GM21515 (cell line): ENCODE data around the gene PARM1.
"Not testable (repeated sequence)": the region's sequence is repeated elsewhere in the genome, so short reads cannot be mapped to it uniquely, and the experiment has no call there.

Experiments used
- ATAC-seq: cut with Tn5 transposase; IDR thresholded peaks from one replicate; pipeline ENCODE4 v1.9.1; 2021; ENCODE audit not compliant: unreplicated experiment

PARM1 gene

DNA sequence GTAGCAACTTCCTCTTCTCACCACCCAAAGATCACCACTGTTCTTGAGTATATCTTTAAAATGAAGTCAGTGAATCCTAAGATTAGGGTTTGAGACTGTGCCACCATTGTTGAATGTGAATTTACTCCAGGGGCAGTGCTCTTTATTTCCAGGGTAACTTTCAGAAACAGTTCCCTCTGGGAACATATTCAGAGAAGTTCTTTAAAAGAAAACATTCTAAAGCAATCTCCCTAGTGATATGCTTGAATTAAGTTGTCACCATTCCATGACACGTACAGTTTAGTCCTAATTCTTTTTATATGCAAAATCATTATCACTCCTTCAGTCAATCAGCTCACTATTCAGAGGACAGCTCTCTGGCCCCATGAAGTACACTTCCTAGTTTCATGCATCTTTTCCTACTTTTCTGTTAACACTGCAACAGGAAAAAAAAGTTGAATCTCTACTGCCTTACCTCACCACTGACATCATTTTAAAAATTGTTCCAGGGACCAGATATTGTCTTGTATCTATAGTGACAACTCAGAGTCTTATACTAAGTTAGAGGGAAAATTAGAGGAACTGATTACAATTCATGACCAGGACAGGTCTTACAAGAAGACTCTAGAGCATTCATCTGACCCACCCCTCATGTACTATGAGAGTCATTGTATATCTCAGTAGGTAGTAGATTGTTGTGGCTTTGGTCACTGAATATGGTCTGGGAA, 49.8 kb downstream of the PARM1 start:
- ATAC-seq: no peak

DNA sequence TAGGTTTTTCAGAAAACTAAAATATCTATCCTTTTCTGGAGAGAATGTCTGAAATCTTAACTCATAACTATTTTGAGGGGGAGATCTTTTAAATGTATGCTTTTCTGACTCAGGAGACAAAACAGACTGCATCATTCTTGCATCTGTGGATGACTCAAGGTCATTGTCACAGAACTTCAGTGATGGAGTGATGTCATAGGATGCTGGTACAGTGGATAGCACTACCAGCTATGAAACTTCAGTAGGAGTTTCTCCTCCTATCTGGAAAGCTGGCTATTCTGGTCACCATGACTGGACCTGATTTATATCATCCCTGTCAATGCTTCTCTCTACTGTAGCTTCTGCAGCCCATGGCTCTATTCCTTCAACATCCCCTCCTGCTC, 50.3 kb downstream of the PARM1 start:
- ATAC-seq: no peak

DNA sequence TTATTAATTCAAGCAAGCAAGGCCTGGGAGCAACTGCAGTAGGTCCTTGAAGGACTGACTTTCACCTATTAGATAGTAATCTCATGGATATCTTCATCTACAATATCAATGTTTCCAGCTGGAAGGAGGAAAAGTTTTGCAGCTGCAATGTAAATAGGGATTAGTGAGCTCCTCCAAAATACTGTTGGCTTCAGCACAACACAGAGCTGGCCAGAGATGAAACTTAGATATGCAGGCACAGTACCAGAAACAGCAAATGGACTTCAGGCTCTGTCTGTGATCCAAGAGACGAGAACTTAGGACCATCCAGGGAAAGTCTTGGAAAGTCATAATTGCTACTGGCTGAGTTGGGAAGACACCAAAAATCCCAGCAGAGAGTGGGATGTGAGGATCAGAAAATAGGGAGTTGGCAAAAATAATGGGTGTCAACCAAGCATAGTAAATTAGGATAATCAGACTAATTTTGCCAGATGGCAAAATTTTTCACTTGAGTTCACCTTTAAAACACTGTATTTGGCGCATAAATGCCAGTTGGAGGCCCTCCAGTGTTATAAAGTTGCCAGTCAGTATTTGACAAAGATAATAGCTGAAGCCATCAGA, 57.5 kb downstream of the PARM1 start:
- ATAC-seq: no peak

DNA sequence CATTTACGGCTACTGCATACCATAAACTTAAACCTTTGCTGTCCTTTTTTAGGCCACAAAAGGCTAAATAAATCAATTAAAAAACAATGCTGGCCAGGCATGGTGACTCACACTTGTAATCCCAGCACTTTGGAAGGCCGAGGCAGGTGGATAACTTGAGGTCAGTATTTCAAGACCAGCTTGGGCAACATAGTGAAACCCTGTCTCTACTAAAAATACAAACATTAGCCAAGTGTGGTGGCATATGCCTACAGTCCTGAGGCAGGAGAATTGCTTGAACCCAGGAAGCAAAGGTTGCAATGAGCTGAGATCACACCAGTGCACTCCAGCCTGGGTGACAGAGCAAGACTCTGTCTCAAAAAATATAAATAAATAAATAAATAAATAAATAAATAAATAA, 61.5 kb downstream of the PARM1 start:
- ATAC-seq: not testable (repeated sequence)

DNA sequence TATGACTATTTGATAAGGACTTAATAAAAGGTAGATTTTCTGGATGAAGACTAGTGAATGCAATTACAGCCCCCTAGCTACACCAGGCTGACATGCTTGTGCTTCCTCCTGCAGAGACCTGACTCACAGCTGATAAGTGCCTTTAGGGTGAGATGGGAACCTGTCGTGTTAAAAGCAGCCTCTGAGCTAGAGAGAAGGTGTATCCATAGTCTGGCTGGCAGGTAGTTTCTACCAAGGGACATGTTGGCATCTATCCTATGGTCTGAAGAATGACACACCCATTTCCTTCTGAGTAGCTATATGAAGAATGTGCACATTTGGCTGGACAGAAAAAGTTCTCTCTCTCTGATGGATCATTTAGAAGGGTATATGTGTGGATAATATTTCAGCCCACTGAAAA, 64.1 kb downstream of the PARM1 start:
- ATAC-seq: no peak

DNA sequence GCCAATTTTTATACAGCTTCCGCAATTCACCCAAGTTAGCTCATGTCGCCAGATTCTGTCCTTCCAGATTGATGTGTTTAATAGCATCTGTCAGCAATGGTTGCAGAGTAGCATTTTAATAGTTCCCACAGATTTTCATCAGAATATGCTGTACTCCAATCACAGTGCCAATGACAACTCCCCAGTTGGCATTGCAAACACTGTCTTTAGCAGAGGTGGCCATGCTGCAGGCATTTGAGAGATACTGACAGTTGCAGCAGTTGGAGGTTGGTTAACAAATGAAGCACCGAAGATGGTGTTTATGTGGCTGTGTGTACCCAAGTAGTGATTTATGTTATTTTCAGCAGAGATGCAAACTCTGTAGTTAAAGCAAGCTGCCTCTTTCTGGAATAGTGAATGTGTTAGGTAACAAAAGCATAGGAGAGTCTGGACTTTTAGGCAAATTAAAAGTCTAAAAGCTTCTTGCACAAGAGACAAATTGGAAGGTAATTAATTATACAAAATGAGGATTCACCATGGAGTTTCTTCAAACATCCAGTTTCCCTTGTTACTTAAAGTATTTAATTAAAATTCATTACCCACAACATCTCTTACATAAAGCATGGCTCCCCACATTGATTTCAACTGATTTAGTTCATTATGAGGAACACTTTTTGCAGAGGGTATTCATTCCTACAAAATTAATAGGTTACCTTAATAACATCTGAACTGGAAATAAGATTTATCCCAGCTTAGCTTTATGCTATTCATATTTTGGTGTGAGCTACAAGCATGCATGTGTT, 65.2 kb downstream of the PARM1 start:
- ATAC-seq: no peak

DNA sequence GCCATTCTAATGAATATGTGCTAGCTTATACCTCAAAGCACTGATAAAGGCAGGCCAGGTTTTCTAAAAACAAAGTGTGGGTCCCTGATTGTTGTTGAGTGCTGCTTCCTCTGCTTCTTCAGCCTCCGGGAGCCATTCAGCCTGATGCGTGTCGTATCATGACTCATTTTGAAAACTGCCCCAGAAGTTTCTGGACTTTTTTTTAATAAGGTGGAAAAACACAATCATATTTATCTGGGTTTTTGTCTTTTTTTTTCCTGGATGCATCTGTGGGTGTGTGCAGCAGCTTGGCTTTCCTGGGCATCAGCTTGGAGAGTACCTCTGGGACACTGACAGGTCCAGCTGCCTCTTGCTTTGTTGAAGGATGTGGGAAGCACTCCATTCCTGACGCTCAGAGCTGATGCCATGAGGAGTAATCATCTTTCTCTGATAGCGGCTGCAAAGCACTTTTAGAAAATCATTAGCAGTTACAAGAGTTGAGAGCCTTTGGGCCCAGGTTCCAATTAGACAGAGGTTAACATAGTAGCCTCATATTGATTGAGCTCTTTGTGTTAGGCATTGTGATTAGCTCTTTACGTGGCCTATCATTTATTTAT, 66.9 kb downstream of the PARM1 start:
- ATAC-seq: no peak

DNA sequence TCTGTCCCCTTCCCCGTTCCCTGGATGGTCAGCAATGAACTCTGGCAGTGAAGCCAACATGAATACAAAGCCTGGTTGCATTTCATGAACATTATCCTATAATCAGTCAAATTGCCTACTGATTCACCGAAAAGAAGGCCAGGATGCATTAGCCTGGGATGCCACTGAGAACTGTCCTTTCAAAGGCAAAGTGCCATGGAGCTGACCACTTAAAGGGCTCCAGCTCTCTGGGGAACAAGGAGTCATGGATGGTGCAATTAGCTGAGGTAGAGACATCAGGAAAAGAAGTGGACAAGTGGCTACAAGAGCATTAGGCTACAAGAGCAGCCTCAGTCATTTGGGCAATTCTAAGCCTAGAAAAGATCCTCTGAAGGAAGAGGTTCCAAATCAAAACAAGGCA, 69.0 kb downstream of the PARM1 start:
- ATAC-seq: no peak

DNA sequence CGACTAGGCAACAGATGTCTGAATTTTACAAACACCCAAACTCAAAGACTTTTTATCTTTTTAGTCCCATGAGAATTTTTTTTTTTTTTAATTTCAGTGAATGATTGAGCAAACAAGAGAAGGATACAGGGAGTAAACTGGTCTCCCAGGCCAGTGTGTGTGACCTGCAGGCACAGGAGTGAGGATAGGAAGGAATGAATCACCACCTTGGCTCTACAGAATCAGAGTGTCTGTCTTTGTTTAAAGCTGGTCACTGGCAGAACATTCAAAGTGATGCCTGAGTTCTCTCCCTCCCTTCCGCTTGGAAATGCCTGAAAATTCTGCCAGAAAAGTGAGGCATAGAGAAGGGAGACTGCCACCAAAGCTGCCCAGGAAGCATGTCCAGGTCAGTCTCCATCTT, 69.5 kb downstream of the PARM1 start:
- ATAC-seq: no peak

DNA sequence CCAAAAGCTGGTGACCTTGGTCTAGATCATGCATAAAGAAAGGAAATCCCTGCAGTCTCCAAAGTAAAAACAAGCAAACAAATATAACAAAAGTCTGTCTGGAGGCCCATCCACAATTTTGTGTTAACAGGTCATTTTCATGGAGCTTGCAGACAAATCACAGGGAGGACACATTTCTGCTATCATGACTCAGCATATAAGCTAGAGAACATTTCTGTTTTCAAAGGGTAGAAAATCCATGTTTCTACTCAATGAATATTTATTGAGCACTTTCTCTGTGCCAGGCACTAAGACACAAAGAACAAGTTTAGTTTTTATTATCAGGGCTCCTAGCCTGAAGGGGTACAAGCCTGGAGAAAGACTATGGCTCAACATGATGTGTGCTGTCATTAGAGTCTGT, 71.1 kb downstream of the PARM1 start:
- no peak for ATAC-seq

DNA sequence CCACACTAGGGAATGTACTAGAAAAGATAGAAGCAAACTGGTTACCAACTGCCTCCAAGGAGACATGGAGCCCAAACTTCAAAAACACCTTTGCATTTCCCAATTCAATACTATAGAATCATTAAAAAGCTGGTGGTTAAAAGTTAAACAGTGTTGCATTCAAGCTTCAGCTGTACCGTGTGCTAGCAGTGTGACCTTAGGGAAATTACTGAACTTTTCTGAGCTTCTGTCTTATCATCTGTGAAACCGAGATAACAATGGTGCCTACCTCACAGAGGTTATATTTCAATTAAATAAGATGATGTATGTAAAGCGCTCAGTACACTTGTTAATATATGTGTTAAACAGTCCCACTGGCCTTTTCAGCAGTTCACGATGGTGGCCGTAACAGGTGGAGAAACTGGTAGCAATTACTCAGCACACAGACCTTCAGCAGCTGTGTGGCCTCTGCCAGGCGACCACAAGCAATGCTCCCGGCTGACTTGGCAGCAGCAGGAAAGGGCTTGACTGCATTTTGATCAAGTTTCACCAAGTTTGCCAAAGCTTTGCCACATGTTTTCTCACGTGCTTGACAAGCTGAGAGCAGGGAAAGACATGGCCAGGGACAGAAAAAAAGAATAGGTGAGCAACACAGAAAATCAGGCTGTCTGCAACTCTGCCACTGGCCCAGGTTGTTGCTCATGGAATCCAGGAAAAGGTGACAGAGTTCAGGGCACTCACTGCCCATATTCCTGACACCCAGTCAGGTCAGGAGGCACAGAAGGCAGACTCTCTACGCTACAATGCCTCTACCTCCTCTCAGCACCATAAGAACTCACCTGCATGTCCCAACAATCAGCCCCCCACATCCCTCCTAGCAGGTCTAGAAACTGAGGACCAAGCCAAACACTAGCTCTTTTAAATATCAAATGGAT, 72.1 kb downstream of the PARM1 start:
- ATAC-seq: no peak

DNA sequence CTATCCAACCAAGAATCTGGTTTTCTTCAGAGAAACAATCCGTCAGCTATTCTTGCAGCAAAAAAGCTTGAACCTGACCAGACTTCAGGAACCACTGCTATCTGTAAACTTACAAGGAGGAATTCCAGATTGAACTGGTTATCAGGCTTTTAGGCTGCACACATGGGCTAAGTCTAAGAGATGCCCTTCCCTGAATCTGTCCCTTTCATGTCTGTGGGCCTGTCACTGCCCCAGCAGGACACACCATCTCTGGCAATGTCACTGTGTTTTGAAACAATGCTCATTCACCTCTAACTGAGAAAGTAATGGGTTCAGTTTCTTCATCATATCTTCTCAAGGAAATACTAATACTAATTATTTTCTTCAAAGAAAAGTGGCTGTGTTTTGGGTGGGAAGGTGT, 72.8 kb downstream of the PARM1 start:
- no peak for ATAC-seq

DNA sequence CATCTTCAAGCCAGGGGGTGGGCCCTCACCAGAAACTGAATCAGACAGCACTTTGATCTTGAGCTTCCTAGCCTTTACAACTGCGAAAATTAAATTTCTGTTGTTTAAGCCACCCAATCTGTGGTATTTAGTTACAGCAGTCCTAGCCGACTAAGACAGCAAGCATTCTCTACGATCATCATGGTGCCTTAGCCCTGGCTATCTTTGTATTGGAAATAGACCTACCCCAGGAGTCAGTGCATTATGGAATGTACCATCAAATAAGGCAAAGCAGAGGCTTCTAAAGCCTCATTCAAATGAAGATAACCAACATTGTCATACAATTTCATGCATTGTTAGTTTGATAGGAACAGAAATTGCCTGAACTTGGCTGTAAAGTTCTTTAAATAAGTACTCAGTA, 75.0 kb downstream of the PARM1 start:
- no peak for ATAC-seq

DNA sequence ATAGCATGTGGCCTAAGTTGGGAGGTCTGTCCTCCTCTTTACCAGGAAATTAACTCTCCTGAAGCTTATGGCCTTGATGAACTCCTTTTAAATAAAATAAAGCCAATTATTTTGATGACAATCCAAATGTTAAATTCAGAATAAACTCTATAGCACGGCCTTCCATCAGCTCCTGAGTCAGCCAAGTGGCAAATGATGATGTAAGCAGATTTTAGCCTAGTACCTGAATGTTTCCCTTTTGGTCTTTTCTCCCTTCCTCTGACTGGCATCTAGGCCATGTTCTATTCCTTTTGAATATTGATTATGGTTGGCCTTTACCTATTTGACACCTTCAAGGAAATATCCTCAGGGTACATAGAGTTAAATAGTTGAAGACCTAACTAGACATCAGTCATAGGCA, 76.2 kb downstream of the PARM1 start:
- no peak for ATAC-seq

DNA sequence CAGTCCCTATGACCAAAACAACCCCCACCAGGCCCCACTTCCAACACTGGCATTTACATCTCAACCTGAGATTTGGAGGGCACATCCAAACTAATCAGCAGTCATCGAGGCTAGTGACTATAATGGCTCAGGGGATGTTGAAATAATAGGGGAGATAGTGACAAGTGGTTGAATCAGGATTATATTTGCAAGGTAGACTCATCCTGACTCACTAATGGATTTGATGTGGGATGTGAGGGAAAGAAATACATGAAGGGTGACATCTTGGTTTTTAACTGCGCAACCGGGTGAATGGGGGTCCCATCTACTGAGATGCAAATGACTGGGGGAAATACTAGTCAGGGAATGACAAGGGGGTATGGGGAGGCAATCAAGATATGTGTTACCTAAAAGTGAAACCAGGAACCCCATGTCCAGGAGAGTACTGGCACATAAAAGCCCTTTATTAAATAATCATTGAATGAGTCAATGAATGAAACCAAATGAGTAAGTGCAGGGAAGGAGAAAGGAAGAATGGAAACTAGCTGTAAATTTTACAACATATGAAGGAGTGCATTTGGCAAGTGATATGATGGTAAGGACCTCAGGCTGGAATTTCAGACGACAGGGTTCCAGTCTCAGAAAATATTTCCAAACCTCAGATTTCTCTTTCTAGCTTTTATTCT, 78.3 kb downstream of the PARM1 start:
- ATAC-seq: no peak

DNA sequence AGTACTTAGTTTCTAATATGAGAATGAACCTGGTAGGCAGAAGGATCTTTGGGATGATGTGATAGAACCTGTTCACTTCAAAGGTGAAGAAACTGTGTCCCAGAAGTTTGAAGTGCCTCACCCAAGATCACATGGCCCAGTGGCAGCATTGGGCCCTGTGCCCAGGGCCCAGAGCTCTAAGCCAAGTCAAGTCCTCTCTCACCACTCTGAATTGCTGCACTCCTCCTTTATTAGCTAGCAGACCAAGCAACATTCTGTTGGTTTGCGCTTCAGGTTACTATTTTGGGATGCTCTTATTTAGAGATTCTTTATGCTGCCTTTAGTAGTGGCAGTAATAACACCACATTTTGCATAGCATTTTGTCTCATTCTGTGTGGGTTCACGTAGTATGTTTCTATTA, 82.7 kb downstream of the PARM1 start:
- no peak for ATAC-seq

DNA sequence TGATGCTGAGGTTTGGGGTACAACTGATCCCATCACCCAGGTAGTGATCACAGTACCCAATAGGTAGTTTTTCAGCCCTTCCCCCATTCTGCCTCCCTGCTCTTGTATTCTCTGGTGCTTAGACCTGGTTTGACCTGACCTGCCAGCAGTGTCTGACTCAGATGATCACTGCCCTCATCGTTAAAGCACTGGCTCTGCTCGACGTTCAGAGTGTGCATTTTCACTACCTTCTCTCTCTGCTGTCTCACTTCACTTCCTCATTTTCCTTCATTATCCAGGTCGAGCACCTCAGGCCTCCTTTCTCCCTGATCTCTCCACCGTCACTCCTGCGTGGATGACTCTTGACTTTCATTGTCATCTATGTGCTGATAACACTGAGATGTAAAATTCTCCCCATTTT, 83.6 kb downstream of the PARM1 start:
- ATAC-seq: no peak

DNA sequence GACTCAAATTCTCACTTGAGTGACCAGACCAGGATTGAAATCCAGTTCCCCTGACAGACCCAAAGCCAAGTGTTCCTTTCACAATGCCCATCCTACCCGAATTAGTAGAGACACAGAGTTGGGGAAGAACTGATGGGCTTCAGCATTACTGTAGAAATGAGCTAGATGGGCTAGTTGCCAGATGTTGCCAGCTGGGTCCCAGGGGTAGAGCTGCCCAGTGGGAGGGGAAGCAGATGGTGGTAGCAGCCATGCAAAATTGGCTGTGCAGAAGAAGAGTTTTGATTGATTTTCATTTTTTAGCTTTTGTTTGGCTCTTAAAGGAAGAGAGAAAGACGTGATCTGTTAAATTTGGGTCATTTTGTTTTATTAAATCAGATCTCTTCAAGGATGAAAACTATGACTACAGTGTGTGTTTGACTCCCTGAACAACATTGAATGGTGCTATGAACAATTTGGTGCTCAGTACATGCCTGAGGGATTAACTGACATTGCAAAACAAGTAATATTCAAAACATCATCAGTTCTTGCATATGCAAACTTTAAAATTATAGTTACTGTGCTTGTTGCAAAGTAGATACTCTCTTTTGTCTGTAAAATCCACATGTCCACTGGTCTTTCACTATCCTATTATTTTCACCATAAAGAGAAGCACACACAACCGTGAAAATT, 86.0 kb downstream of the PARM1 start:
- no peak for ATAC-seq

DNA sequence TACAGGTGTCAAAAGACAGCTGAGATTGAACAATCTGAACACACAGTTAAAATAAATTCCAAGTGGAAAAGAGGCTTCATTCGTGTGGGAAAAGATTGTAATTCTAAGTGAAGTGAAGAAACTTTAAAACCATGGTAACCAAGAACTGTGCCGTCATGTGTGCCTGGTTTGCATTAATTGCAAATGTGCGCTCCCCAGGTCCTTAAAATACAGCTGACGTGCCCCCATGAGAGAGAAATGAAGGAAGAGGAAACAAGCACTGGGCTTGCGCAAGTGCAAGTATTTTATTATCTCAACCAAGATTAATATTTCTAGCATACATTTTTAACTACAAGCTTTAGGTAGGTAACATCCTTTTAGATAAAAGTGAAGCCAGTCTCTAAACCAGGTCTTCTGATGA, 92.5 kb downstream of the PARM1 start:
- no peak for ATAC-seq
